Neural progenitor cell (in vitro differentiated cells): Measurements from ENCODE around the gene SPCS2.

Experiments
- EZH2phosphoT487 ChIP-seq: fragments of 200-600 bp; sonication (generic); IDR thresholded peaks from 2 replicates; pipeline ENCODE4 v1.6.1; 2017; ENCODE audit warnings: antibody characterized with exemption
- TF ChIP-seq, protein P1 (sequence below): fragments of 200-600 bp; sonication (generic); IDR thresholded peaks from 2 replicates; pipeline ENCODE4 v1.5.1; 2017; ENCODE audit warnings: antibody characterized with exemption, mild to moderate bottlenecking

DNA sequence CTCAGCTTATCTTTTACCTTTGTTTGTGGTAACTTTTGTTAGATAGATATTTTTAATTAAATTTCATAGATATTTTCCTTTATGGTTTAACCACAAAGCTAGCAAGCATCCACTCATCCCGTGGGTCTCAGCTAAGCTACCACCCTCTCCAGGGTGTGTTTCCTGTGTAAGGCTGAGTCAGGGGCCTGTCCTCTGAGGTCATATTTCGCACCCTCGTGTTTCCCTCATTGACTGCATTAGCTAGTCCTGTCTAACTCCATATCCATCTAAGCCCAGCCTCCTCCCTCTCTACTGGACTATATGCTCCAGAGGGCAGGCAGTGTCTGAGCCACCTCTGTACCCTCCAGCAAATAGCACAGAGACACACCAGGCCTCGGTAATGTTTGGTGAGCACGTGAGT is 16.9 kb upstream of the SPCS2 start:
- TF ChIP-seq, protein P1, sequence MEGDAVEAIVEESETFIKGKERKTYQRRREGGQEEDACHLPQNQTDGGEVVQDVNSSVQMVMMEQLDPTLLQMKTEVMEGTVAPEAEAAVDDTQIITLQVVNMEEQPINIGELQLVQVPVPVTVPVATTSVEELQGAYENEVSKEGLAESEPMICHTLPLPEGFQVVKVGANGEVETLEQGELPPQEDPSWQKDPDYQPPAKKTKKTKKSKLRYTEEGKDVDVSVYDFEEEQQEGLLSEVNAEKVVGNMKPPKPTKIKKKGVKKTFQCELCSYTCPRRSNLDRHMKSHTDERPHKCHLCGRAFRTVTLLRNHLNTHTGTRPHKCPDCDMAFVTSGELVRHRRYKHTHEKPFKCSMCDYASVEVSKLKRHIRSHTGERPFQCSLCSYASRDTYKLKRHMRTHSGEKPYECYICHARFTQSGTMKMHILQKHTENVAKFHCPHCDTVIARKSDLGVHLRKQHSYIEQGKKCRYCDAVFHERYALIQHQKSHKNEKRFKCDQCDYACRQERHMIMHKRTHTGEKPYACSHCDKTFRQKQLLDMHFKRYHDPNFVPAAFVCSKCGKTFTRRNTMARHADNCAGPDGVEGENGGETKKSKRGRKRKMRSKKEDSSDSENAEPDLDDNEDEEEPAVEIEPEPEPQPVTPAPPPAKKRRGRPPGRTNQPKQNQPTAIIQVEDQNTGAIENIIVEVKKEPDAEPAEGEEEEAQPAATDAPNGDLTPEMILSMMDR, result no peak
- TF ChIP-seq EZH2phosphoT487, result no peak
